NCI-H82 (cell line): ENCODE measurements around the gene MICOS13.

Experiments used
- DNase-seq: peaks from one replicate; lab custom pipeline; 2025; lab: John Stamatoyannopoulos, UW

MICOS13 gene

DNA sequence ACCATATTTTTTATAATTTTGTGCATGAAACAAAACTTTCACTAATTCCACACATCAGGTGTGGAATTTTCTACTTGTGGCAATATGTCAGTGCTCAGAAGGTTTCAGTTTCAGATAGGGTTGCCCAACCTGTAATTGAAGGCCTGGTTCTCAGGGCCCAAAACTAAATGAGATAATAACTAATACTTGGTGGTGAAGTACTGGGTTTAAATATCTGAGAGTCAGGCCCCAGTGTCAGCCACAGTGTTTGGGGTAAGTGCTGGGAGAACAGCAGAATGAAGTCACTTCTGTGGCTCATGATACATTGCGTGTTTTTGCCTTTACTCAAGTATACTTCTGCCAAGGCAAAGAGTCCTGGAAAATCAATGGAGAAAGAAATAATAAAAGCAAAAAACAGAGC, 51.9 kb downstream of the MICOS13 start:
- DNase-seq: no peak
